ENCODE measurements around the gene CNTNAP5. TPM values are rescaled to one million over a fixed set of nuclear protein-coding genes. Genes with fewer than 3 reads are reported as not detected.

Gene CNTNAP5
- total and polyA plus RNA-seq, 5 donors from 2014 or later = not detected

GRCh38 chr2:124025891-124026434 lies 876 bp downstream of the CNTNAP5 start:
- no peak for ATAC-seq (ENCODE audit: low read depth in 2 of 2)
- H3K36me3 Mint-ChIP-seq = no peaks in the 10 kb centered on the region
- H3K27ac Mint-ChIP-seq = no peak overlapping the region
- Histone ChIP-seq H3K4me3 (ENCODE audit: low read depth, low read length) (no peak overlapping the region), H3K4me1 (ENCODE audit: control insufficient read depth, insufficient read depth, low read length, poor library complexity, severe bottlenecking) (no peaks in the 10 kb centered on the region), H3K9me3 (ENCODE audit: control insufficient read depth in 2 of 2, low read length in 2 of 2) (no peaks in the 10 kb centered on the region), H3K27ac (ENCODE audit: insufficient read depth, low read length, poor library complexity, severe bottlenecking) (no peak overlapping the region), H3K36me3 (ENCODE audit: control insufficient read depth, insufficient read depth, low read length) (no peaks in the 10 kb centered on the region), H3K27me3 (ENCODE audit: control insufficient read depth, insufficient read depth, low read length) (no peaks in the 10 kb centered on the region)
- no peak for DNase-seq
- H3K4me3 Mint-ChIP-seq = no peak overlapping the region
- H3K9me3 Mint-ChIP-seq = peaks cover 0 to 11% (median 3%) of the 10 kb centered on the region in 7 donors
- peaks cover 9% of the 10 kb centered on the region for H3K27me3 Mint-ChIP-seq
- no peaks in the 10 kb centered on the region for H3K4me1 Mint-ChIP-seq

DNA sequence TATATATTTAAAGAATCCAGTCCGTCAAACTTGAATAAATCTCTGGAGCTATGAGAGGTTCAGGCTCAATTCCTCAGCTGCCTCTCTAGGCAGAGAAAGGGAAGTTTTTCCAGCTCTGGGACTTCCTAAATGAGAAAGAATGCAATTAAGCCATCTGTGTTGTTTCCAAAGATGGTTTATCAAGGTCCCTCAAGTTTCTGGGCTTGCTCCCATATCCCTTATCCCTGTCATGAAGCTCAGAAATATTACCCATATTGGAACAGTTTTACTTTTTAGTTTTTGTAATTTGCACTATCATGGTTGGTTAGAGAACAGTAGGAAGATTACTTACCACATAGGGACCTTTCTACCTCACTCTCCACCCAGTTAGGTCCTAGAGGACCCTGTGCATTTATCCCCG lies 1.4 kb downstream of the CNTNAP5 start:
- no peak overlapping the region for H3K27ac ChIP-seq (ENCODE audit: insufficient read depth, low read length, poor library complexity, severe bottlenecking)
- DNase-seq (no peak), ATAC-seq (ENCODE audit: low read depth in 2 of 2) (no peak)
- H3K27me3 ChIP-seq (ENCODE audit: control insufficient read depth, insufficient read depth, low read length) = no peaks in the 10 kb centered on the region
- no peaks in the 10 kb centered on the region for H3K9me3 ChIP-seq (ENCODE audit: control insufficient read depth in 2 of 2, low read length in 2 of 2)
- peaks cover 0 to 11% (median 4%) of the 10 kb centered on the region in 7 donors for H3K9me3 Mint-ChIP-seq
- H3K27me3 Mint-ChIP-seq = peaks cover 9% of the 10 kb centered on the region
- H3K36me3 ChIP-seq (ENCODE audit: control insufficient read depth, insufficient read depth, low read length) = no peaks in the 10 kb centered on the region
- H3K36me3 Mint-ChIP-seq = no peaks in the 10 kb centered on the region
- H3K4me3 ChIP-seq (ENCODE audit: low read depth, low read length) = no peak overlapping the region
- no peaks in the 10 kb centered on the region for H3K4me1 ChIP-seq (ENCODE audit: control insufficient read depth, insufficient read depth, low read length, poor library complexity, severe bottlenecking)
- no peak overlapping the region for H3K27ac Mint-ChIP-seq
- H3K4me3 Mint-ChIP-seq = no peak overlapping the region
- no peaks in the 10 kb centered on the region for H3K4me1 Mint-ChIP-seq

GRCh38 chr2:124027182-124027581 lies 2.1 kb downstream of the CNTNAP5 start:
- peaks cover 0 to 11% (median 4%) of the 10 kb centered on the region in 7 donors for H3K9me3 Mint-ChIP-seq
- peak in 1 of 3 donors; percentile 27 for DNase-seq

GRCh38 chr2:124032799-124033198 lies 7.7 kb downstream of the CNTNAP5 start:
- Histone ChIP-seq H3K9me3 (ENCODE audit: control insufficient read depth in 2 of 2, low read length in 2 of 2) (no peaks in the 10 kb centered on the region), H3K27ac (ENCODE audit: insufficient read depth, low read length, poor library complexity, severe bottlenecking) (no peak overlapping the region), H3K4me1 (ENCODE audit: control insufficient read depth, insufficient read depth, low read length, poor library complexity, severe bottlenecking) (no peaks in the 10 kb centered on the region), H3K36me3 (ENCODE audit: control insufficient read depth, insufficient read depth, low read length) (no peaks in the 10 kb centered on the region), H3K27me3 (ENCODE audit: control insufficient read depth, insufficient read depth, low read length) (no peaks in the 10 kb centered on the region), H3K4me3 (ENCODE audit: low read depth, low read length) (no peak overlapping the region)
- DNase-seq (no peak), ATAC-seq (ENCODE audit: low read depth in 2 of 2) (no peak)
- Mint-ChIP-seq H3K4me1 (no peaks in the 10 kb centered on the region), H3K4me3 (no peak overlapping the region), H3K36me3 (no peaks in the 10 kb centered on the region), H3K27ac (no peak overlapping the region), H3K27me3 (no peaks in the 10 kb centered on the region), H3K9me3 (peaks cover 0 to 25% (median 5%) of the 10 kb centered on the region in 7 donors)

More at GRCh38 chr2:124027182-124027581, 2.1 kb downstream of the CNTNAP5 start:
- H3K4me3 Mint-ChIP-seq = no peak overlapping the region
- H3K4me1 Mint-ChIP-seq = no peaks in the 10 kb centered on the region
- H3K4me1 ChIP-seq (ENCODE audit: control insufficient read depth, insufficient read depth, low read length, poor library complexity, severe bottlenecking) = no peaks in the 10 kb centered on the region
- no peak overlapping the region for H3K4me3 ChIP-seq (ENCODE audit: low read depth, low read length)
- H3K27me3 ChIP-seq (ENCODE audit: control insufficient read depth, insufficient read depth, low read length) = no peaks in the 10 kb centered on the region
- H3K27ac Mint-ChIP-seq = no peak overlapping the region
- H3K27me3 Mint-ChIP-seq = peaks cover 9% of the 10 kb centered on the region
- no peaks in the 10 kb centered on the region for H3K36me3 ChIP-seq (ENCODE audit: control insufficient read depth, insufficient read depth, low read length)
- no peaks in the 10 kb centered on the region for H3K36me3 Mint-ChIP-seq
- no peaks in the 10 kb centered on the region for H3K9me3 ChIP-seq (ENCODE audit: control insufficient read depth in 2 of 2, low read length in 2 of 2)
- H3K27ac ChIP-seq (ENCODE audit: insufficient read depth, low read length, poor library complexity, severe bottlenecking) = no peak overlapping the region
- ATAC-seq (ENCODE audit: low read depth in 2 of 2) = no peak

DNA sequence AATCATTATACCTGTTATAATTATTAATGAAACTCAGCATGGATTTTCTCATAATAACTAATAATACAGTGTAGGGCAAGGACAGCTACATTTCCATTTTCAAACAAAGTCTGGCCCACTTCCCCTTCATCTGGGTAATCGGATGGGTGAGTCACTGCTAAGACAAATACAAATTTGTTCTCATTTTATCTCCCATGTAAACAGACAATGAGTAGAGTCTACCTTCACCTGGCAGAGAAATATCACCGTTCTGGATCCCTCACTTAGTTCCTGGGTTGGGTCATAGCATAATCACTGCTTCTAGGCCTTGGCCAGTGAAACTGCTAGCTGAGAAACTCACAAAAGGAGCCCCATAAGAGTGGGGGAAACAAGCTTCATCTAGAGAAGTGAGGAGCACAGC lies 9.2 kb downstream of the CNTNAP5 start:
- H3K27ac ChIP-seq (ENCODE audit: insufficient read depth, low read length, poor library complexity, severe bottlenecking) = no peak overlapping the region
- H3K9me3 Mint-ChIP-seq = peaks cover 0 to 25% (median 5%) of the 10 kb centered on the region in 7 donors
- DNase-seq (no peak), ATAC-seq (ENCODE audit: low read depth in 2 of 2) (no peak)
- no peaks in the 10 kb centered on the region for H3K9me3 ChIP-seq (ENCODE audit: control insufficient read depth in 2 of 2, low read length in 2 of 2)
- no peaks in the 10 kb centered on the region for H3K36me3 Mint-ChIP-seq
- H3K4me3 ChIP-seq (ENCODE audit: low read depth, low read length) = no peak overlapping the region
- no peaks in the 10 kb centered on the region for H3K36me3 ChIP-seq (ENCODE audit: control insufficient read depth, insufficient read depth, low read length)
- no peaks in the 10 kb centered on the region for H3K4me1 ChIP-seq (ENCODE audit: control insufficient read depth, insufficient read depth, low read length, poor library complexity, severe bottlenecking)
- H3K27me3 Mint-ChIP-seq = no peaks in the 10 kb centered on the region
- H3K27me3 ChIP-seq (ENCODE audit: control insufficient read depth, insufficient read depth, low read length) = no peaks in the 10 kb centered on the region
- no peaks in the 10 kb centered on the region for H3K4me1 Mint-ChIP-seq
- H3K27ac Mint-ChIP-seq = no peak overlapping the region
- H3K4me3 Mint-ChIP-seq = no peak overlapping the region

DNA sequence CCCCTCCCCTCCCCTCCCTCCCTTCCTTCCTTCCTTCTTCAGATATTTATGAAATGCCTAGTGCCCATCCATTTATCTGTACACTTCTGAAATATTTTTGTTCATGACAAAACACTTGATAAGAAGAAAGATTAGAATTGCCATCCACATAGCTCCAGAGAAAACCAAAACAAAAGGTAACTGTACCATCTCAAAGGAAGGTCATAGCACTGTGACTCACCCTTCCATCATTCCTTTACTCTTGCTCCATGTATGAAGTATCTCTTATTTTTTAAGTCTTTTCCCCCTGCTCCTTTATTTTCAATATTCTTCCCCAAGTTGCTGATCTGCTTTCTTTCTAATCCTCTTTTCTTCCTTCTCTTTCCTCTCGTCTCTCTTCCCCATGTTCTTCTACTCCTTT lies 9.9 kb downstream of the CNTNAP5 start:
- Histone ChIP-seq H3K27ac (ENCODE audit: insufficient read depth, low read length, poor library complexity, severe bottlenecking) (no peak overlapping the region), H3K36me3 (ENCODE audit: control insufficient read depth, insufficient read depth, low read length) (no peaks in the 10 kb centered on the region), H3K4me3 (ENCODE audit: low read depth, low read length) (no peak overlapping the region), H3K27me3 (ENCODE audit: control insufficient read depth, insufficient read depth, low read length) (no peaks in the 10 kb centered on the region), H3K4me1 (ENCODE audit: control insufficient read depth, insufficient read depth, low read length, poor library complexity, severe bottlenecking) (no peaks in the 10 kb centered on the region), H3K9me3 (ENCODE audit: control insufficient read depth in 2 of 2, low read length in 2 of 2) (no peaks in the 10 kb centered on the region)
- H3K27ac Mint-ChIP-seq = no peak overlapping the region
- no peak for ATAC-seq (ENCODE audit: low read depth in 2 of 2)
- no peaks in the 10 kb centered on the region for H3K27me3 Mint-ChIP-seq
- peaks cover 0 to 20% (median 5%) of the 10 kb centered on the region in 7 donors for H3K9me3 Mint-ChIP-seq
- H3K4me3 Mint-ChIP-seq = no peak overlapping the region
- H3K4me1 Mint-ChIP-seq = no peaks in the 10 kb centered on the region
- DNase-seq = no peak
- H3K36me3 Mint-ChIP-seq = no peaks in the 10 kb centered on the region

DNA sequence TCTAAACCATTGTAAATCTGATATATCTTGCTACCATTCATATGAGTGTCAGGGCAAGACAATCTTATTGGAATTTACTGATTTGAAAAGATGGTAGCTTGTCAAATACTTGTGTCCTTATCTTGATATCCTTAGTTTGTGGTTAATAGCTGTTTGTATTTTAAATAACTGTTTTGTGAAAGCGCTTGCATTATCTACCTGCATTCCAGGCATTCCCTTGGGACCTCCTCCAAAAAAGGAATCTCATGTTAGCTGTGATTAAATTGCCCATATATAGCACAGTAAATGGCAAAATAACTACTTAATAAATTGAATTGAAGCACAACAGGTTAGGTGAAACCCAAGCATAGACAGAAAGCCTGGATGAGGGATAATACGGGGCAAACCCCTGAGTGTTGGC lies 13.9 kb downstream of the CNTNAP5 start:
- no peaks in the 10 kb centered on the region for H3K4me1 ChIP-seq (ENCODE audit: control insufficient read depth, insufficient read depth, low read length, poor library complexity, severe bottlenecking)
- H3K9me3 ChIP-seq (ENCODE audit: control insufficient read depth in 2 of 2, low read length in 2 of 2) = peaks cover 0 to 2% of the 10 kb centered on the region in 2 experiments
- no peak overlapping the region for H3K4me3 ChIP-seq (ENCODE audit: low read depth, low read length)
- H3K27ac ChIP-seq (ENCODE audit: insufficient read depth, low read length, poor library complexity, severe bottlenecking) = no peak overlapping the region
- Mint-ChIP-seq H3K27ac (peak overlapping the region in 1 of 3 donors; percentile 29), H3K4me3 (no peak overlapping the region), H3K4me1 (no peaks in the 10 kb centered on the region), H3K36me3 (no peaks in the 10 kb centered on the region), H3K9me3 (peaks cover 0 to 17% (median 7%) of the 10 kb centered on the region in 7 donors), H3K27me3 (no peaks in the 10 kb centered on the region)
- ATAC-seq (ENCODE audit: low read depth in 2 of 2) (no peak), DNase-seq (no peak)
- H3K36me3 ChIP-seq (ENCODE audit: control insufficient read depth, insufficient read depth, low read length) = no peaks in the 10 kb centered on the region
- no peaks in the 10 kb centered on the region for H3K27me3 ChIP-seq (ENCODE audit: control insufficient read depth, insufficient read depth, low read length)

DNA sequence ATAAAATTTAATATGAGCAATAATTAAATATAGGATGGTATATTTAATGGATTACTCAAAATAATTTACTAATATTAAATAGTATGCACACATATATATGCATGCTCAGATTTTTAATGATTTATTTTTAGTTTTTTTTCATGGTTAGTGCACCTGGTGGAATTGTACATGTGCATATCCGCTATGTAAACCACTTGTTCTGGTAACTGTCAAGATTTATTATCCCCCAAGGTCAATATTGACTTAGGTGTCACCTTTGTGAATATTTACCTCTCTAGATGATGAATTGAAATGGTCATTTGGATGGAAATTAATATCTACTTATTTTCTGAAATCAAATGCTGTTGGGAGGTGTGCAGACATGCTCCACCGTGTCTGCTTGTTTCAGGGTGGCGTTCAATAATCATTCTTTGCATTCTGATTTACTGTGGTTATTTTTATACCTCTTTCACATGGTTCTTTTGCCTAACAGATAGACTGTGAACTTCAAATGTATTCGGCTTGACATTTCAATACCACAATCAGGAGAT lies 14.7 kb downstream of the CNTNAP5 start:
- H3K27me3 Mint-ChIP-seq = no peaks in the 10 kb centered on the region
- Histone ChIP-seq H3K27ac (ENCODE audit: insufficient read depth, low read length, poor library complexity, severe bottlenecking) (no peak overlapping the region), H3K4me3 (ENCODE audit: low read depth, low read length) (no peak overlapping the region), H3K4me1 (ENCODE audit: control insufficient read depth, insufficient read depth, low read length, poor library complexity, severe bottlenecking) (no peaks in the 10 kb centered on the region), H3K36me3 (ENCODE audit: control insufficient read depth, insufficient read depth, low read length) (no peaks in the 10 kb centered on the region), H3K27me3 (ENCODE audit: control insufficient read depth, insufficient read depth, low read length) (no peaks in the 10 kb centered on the region), H3K9me3 (ENCODE audit: control insufficient read depth in 2 of 2, low read length in 2 of 2) (peaks cover 0 to 2% of the 10 kb centered on the region in 2 experiments)
- ATAC-seq (ENCODE audit: low read depth in 2 of 2) = no peak
- H3K9me3 Mint-ChIP-seq = peaks cover 0 to 13% (median 7%) of the 10 kb centered on the region in 7 donors
- H3K27ac Mint-ChIP-seq = no peak overlapping the region
- no peak overlapping the region for H3K4me3 Mint-ChIP-seq
- no peaks in the 10 kb centered on the region for H3K36me3 Mint-ChIP-seq
- DNase-seq = no peak
- no peaks in the 10 kb centered on the region for H3K4me1 Mint-ChIP-seq

Data from CD4-positive, CD25-positive, alpha-beta regulatory T cell (primary cell).